Stimulated activated CD8-positive, alpha-beta memory T cell treated with anti-CD3 and anti-CD28 coated beads, Interleukin-4, amount 100 ng/mL, for 48 hours (primary cell): ENCODE measurements around the gene RCL1.
"Not testable (repeated sequence)": the region's sequence is repeated elsewhere in the genome, so short reads cannot be mapped to it uniquely, and the experiment has no call there.

Experiments used
- DNase-seq: peaks from one replicate; pipeline ENCODE4 v3.0.0-alpha.2; 2020

Gene RCL1

DNA sequence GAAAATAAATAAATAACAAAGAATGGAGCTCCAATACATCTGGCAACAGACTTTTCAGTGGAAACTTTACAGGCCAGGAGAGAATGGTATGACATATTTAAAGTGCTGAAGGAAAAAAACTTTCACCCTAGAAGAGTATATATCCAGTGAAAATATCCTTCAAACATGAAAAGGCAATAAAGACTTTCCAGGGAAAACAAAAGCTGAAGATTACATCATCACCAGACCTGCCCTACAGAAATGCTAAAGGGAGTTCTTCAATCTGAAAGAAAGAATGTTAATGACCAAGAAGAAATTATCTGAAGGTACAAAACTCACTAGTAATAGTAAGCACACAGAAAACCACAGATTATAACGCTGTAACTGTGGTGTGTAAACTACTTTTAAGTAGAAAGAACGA, 8.3 kb upstream of the RCL1 start:
- DNase-seq = no peak

DNA sequence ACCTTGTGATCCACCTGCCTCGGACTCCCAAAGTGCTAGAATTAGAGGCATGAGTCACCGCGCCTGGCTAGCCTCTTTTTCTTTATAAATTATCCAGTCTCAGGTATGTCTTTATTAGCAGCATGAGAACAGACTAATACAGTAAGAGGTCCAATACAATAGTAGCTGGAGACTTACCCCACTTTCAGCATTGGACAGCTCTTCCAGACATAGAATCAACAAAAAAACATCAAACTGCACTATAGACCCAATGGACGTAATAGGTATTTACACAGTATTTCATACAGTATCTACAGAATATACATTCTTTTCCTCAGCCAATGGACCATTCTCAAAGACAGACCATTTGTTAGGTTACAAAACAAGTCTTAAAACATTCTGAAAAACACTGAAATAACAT, 6.1 kb upstream of the RCL1 start:
- DNase-seq = no peak

DNA sequence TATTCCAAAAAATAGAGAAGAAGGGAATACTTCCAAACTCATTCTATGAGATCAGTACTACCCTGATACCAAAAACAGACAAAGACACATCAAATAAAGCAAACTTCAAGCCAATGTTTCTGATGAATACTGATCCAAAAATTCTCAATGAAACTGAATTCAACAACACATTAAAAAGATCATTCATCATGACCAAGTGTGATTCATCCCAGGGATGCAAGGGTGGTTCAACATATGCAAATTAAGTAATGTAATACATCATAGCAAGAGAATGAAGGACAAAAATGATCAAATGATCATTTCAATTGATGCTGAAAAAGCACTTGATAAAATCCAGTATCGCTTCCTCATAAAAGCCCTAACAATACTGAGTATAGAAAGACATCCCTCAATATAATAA, 4.9 kb upstream of the RCL1 start:
- no peak for DNase-seq

DNA sequence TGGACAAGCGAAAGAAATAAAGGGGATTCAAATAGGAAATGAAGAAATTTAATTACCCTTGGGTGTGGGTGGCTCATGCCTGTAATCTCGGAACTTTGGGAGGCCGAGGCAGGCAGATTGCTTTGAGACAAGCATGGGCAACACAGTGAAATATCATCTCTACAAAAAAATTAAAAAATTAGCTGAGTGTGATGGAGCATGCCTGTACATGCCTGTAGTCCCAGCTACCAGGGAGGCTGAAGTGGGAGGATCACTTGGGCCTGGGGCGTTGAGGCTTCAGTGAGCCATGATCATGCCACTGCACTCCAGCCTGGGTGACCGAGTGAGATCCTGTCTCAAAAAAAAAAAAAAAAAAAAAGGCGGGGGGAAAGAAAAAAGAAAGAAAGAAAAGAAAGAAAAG, 4.0 kb upstream of the RCL1 start:
- no peak for DNase-seq

DNA sequence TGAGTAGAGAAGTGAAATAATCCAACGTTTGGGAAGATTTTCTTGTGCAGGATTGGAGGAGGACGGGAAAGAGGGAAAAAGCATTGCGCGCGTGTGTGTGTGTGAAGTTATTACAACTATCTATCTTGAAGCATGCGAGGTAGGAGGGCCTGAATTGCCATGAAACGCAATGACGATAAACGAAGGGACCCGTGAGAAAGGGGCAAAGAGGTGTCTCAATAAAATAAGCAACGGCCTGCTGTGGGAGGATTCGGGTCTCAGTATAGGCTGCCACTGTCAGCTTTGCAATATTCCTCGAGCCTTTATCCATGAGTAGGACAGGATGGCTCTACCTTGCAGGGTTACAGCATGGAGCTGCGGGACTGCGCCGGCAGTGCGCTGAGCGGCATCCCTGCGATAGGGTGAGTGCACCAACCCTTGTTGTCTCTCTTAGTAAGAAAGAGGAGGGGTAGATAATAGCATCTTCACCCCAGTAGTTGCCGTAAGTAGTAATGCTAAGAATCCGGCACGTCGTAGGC, 631 bp upstream of the RCL1 start:
- DNase-seq = no peak

DNA sequence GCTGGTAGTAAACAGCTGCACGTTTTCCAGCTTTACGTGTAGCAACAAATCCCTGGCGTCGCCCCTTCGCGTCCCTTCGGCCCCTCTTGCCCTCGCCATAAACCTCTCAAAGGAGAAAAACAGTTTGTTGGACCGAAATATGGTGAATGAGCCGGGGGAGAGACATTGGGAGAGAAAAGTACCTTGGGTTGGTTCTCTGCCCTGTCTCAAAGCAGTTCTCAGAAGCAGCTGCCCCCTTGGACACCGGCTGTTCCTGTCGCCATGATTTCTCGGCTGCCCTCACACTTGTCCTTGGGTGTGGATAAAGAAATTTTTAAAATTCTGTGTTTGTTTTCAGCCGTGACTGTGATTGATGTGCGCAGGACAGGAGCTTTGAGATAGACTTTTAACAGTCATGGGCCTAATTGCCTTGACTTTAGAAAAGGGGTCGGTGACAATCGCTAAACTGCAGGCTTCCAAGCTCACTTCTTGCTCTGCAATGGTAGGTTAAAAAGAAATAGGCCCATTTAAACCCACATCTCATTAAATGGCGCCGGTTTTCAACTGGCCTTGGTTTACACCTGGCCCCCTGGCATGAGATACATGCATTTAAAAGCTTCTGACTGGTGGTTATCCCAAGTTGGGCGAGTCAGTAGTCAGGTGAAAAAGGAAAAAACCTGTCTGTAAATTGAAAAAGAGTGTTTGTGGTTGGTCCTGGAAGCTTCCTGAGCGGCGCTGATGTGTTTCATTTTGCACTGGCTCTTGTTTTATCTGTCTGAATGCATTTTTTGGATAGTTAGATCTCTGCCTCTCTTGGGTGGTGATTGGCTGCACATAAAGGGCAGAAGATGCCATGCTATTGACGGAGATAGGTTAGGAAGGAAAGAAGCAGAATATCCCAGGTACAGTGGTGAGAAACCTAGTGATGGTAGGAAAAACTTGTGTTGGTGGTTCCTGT, 983 bp downstream of the RCL1 start:
- peak; percentile 31 for DNase-seq

DNA sequence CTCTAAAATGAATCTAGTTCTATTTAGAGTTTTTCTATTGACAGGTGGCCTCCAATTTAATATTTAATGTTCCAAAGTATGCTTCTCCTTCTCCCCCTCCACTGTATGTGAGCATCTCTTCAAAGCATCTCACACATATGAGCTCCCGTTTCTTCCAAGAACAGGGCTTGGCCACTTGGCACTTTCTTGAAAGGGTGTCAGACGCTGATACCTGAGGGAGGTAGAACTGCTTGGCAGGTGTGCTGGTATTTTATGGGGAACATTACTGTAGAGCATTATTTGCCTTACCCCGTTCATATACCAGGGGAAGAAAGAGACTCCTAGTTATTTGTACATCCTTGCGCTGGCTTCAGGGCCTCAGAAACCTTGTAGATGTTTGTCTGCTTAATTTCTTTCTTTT, 1.9 kb downstream of the RCL1 start:
- DNase-seq = no peak

DNA sequence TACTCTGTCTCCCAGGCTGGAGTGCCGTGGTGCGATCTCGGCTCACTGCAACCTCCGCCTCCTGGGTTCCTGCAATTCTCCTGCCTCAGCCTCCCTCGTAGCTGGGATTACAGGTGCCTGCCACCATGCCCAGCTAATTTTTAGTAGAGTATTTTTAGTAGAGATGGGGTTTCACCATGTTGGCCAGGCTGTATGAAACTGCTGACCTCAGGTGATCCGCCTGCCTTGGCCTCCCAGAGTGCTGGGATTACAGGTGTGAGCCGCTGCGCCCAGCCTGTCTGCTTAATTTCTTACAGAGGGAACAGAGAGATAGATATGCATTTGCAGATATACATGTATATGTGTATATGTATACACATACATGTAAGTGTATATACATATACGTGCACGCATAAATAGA, 2.4 kb downstream of the RCL1 start:
- DNase-seq = not testable (repeated sequence)

DNA sequence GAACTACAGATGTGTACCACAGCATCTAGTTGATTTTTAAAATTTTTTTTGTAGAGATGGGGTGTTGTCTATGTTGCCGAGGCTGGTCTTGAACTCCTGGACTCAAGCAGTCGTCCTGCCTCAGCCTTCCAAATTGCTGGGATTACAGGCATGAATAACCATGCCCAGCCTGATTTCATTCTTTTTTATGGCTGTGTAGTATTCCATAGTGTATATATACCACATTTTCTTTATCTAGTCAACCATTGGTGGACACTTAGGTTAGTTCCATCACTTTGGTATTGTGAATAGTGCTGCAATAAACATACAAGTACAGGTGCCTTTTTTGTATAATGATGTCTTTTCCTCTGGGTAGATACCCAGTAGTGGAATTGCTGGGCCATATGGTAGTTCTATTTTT, 3.8 kb downstream of the RCL1 start:
- no peak for DNase-seq

DNA sequence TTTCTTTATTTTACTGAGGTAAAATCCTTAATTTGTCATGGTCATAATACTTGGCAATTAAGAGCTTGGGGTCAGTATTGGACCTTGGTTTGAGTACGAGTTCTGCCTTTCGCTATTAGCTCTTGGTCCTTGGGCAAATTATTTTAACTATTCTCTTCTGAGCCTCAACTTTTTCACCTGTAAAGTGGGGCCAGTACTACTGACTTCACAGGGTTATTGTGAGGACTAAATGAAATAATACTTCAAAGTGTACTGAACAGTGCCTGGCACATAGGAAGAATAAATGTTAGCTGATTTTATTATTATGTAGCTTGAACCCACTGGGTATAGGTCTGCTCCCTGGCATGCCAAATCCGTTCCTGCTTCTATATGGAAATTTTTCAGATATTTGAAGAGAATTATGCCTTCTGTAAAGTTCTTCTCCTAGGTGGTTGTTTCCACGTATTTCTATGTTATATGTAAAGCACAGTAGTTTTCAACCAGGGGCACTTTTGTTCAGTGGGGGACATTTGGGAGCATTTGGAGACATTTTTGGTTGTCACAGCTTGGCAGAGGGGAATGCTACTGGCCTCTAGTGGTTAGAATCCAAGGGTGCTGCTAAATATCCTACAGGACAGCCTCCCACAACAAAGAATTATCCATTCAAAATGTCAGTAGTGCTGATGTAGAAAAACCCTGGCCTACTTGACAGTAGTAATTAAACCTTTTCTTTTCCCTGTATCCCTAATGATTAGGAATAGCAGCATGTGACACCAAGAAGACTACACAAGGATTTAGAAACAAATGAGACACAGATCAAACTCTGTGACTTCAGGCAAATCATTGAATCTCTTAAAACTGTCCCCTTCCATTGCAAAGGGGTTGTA, 4.5 kb downstream of the RCL1 start:
- no peak for DNase-seq

DNA sequence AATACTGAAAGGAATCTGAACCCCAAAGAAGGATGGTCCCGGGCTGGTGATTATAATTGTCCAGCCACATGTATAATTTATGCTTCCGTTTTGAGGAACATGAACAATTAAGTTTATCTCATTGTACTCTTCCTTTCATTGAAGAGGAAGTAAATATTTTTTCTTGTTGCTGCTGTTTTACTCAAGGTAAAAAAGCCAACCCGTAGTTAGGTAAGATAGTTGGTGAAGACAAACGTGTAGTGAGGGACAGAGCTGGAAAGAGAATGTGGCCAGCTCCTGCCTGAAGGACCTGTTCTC, 5.1 kb downstream of the RCL1 start:
- no peak for DNase-seq

DNA sequence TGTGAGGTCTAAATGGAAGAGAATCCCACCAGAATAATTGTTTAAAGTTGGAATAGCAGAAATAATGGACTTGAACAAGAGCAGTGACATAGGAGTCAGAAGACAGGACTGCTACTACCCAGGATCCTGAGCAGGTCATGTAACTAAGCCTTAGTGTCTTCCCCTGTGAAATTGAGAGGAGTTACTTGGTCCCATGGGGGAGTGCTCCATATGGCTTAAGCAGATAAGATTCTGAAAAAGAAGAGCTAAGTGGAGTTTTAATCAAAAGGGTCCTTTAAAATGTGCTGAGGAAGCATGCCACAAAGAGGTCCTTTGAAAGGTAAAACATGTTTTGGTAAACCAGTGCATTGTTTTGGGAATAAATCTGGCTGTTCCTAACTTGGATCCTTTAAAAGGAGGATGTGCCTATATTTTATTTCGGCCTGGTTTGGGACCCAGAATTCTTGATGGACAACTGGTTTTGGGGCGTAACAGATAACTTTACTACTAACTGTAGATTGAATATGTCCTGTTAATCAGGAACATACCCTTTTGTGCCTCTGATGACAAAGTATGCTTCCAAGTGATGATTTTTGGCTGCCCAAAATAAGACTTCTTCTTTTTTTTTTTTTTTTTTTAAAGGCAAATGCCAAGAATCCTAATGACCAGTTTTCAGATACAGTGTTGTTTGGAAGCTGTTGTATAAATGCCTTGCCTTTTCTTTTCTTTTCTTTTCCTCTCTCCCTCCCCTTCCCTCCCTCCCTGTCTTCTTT, 5.7 kb downstream of the RCL1 start:
- DNase-seq = no peak

DNA sequence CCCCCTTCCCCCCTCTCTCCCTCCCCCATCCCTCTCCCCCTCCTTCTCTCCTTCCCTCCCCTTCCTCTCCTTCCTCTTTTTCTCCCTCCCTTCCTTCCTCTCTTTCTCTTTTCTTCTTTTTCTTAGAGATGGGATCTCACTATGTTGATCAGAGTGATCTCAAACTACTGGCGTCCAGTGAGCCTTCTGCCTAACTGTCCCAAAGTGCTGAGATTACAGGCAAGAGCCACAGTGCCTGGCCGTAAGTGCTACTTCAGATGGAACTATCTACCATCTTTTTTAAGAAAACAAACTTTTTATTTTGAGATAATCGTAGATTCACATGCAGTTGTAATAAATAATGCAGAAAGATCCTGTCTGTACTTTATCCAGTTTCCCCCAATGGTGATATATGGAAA, 6.3 kb downstream of the RCL1 start:
- DNase-seq = no peak

DNA sequence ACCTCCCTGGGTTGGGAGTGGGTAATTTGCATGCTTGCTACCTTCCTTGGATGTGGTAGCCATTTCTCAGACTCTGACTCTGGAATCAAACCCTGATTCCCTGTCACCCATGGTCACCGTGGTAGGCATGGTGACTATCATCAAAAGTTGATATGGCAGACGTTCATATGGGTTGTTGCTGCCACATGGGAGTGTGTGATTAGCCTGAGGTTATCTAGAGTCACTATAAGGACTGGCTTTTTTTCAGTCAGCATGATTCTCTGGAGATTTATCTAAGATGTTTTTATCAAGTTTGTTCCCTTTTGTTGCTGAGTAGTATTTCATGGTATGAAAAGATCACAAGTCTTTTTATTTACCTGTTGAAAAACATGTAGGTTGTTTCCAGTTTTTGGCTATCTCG, 7.0 kb downstream of the RCL1 start:
- no peak for DNase-seq

DNA sequence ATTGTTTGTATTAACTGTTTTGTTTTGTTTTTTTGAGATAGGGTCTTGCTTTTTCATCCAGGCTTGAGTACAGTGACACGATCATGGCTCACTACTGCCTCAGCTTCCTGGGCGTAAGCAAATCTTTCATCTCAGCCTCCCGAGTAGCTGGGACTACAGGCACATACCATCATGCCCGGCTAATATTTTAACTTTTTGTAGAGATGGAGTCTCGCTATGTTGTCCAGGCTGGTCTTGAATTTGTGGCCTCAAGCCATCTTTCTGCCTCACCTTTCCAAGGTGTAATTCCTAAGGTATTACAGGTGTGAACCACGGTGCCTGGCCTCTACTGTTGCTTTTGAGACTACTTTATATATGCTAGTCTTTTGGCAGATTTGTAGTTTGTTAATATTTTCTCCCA, 8.4 kb downstream of the RCL1 start:
- no peak for DNase-seq

DNA sequence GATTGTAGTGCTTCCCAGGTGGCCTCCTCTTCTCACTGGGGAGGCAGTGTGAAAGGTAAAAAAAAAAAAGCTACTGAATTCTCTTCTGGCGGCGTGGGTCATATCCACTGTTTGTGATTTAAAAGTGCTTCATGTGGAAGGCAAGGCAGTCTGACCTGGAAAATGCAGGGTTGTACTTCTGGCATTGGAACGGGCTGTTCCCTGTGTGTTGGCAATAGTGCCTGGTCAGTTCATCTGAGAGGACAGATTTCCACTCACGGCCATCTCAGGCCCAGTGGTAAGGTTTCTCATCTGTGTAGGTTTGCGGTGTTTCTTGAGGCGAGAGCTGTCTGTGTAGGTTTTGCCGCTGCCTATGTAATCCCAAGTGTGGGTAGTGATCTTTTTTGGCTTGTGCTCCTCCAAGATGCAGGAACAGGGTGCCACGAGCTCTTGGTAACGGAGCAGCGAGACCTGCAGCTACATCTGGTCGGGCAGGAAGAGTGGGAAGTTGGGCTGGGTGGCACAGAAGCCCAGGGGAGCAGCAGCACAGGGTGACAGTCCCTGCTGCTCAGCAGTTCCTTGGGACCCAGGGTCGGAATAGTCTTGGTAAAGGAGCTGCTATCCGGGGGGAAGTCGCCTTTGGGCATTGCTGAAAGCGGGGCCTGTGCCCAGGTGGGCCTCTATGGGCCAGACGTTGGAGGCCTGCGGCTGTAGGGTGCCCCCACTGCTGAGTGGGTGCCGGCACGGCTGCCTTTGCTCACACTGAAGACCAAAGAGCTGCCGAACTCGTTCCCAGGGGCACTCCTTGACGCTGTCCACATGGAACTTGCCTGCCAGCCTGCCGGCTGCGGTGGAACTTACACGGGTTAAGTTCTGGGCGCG, 11.2 kb downstream of the RCL1 start:
- DNase-seq = no peak

DNA sequence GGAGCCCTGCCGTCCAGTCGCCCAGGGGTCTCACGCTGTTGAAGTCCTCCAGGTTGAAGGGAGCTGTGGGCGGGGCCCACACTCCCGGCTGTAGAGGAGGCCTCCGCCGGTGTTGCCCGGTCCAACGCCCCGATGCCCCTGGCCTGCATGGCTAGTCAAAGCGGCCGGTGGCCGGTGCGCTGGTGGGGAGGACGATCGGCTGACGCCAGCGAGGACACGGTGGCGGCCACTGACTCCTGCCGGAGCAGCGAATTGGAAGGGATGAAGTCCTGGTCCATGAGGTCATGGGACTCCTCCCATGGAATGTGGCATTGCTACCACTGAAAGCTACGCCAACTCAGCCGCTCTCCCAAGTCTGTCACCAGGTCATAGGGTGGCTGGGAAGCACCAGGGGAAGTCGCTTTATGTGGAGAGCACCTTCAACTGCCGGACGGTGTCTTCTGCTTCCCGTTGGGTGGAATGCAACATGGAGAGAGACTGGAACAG, 11.8 kb downstream of the RCL1 start:
- DNase-seq = no peak

DNA sequence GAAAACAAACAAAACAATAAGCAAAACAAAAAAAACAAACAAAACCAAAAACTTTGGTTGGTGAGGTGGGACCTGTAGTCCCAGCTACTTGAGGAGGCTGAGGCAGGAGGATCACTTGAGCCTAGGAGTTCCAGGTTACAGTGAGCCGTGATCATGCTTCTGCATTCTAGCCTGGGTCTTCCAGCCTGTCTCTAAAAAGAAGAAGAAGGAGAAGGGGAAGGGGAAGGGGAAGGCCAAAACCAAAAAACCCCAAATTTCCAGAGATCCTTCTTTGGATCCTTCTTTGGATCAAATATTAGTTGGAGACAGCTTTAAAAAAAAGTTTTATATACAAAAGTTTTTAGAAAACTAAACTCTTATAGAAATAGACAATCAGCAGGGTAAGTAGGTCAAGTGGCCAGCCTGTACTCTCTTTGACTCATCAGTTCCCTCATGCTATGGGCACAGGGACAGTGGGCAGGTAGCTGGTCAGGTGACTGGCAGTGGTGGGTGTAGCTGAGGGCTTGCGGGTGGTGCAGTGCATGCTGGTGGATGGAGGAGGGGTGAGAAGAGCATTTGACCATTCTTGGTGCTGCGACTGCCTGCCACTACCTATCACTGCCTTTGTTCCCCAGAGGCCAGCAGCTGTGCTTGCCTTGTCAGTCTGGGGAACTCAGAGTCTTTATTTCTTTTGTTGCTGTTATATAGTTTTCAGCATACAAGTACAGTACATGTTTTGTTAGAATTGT, 12.6 kb downstream of the RCL1 start:
- no peak for DNase-seq

DNA sequence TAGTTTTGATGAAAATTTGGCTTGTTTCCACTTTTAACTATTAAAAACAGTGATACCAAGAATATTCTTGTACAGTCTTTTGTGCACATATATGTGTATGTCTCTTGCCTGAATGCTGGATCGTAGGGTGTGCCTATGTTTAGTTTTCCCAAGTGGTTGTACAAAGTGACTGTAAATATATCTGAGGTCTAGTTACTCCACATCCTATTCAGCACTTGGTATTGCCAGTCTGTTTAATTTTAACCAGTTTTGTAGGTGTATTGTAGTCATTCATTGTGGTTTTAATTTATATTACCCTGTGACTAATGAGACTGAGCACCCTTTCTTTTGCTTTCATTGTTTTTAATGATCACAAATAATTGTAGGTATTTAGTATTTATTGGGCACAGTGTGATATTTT, 17.8 kb downstream of the RCL1 start:
- DNase-seq = no peak

DNA sequence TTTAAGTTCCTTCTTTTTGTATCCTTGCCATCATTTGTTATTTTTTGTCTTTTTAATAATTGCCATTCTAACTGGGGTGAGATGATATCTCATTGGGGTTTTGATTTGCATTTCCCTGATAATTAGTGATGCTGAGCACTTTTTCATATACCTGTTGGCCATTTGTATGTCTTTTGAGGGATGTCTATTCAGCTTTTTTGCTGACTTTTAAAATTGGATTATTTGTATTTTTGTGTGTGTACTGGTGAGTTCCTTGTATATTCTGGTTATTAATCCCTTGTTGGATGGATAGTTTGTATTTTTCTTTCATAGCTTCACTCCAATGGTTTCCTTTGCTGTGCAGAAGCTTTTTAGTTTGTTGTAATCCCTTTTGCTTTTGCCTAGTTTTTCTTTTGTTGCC, 19.1 kb downstream of the RCL1 start:
- no peak for DNase-seq

DNA sequence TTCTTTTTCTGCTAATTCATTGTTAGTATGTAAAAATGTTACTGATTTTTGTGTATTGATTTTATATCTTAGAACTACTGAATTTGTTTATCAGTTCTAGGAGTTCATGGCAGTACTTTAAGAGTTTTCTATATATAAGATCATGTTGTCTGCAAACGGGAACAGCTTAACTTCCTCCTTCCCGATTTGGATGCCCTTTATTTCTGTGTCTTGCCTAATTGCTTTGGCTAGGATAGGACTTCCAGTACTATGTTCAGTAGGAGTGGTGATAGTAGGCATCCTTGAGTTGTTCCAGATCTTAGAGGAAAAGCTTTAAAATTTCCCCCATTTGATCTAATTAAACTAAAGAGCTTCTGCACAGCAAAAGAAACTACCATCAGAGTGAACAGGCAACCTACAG, 20.1 kb downstream of the RCL1 start:
- DNase-seq = no peak

DNA sequence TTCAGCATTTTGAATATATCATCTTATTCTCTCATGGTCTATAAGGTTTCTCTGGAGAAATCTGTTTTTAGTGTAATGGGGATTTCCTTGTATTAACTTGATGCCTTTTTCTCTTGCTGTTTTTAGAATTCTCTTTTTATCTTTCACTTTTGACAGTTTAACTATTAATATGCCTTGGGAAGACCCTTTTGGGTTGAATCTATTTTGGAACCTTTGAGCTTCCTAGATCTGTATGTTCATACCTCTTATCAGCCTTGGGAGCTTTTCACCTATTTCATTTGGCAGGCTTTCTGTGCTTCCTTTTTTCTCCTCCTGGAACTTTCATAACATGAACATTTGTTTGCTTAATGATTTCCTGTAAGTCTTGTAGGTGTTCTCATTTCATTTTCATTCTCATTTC, 22.2 kb downstream of the RCL1 start:
- no peak for DNase-seq
